Left renal cortex interstitium (tissue), 4 donors: ENCODE measurements around the gene MACROH2A1. TPM values are rescaled to one million over a fixed set of nuclear protein-coding genes. Genes with fewer than 3 reads are reported as not detected.
"Not testable (repeated sequence)": the region's sequence is repeated elsewhere in the genome, so short reads cannot be mapped to it uniquely, and the experiment has no call there.

Experiments
- DNase-seq, 4 donors: peaks; one replicate each; pipeline ENCODE4 v3.0.0-alpha.2; 2013; ENCODE audit warnings: low read depth in 4 of 4, low spot score in 2 of 4, missing footprints in 1 of 4
- polyA plus RNA-seq, 4 donors: library from polyadenylated mRNA; unstranded; fragments of 120-200 nt; gene quantifications; one replicate each; pipeline ENCODE4 v1.2.1, GENCODE V29; 2013; ENCODE audit not compliant: insufficient read length in 4 of 4

The MACROH2A1 gene
- polyA plus RNA-seq, 4 donors, result 189 to 265 (median 225) TPM

- DNase-seq, result no peak
Observed at GRCh38 chr5:135379046-135379654, 19.9 kb downstream of the MACROH2A1 start.

- no peak for DNase-seq
Observed at GRCh38 chr5:135377751-135378680, 21.0 kb downstream of the MACROH2A1 start.

- no peak for DNase-seq
Observed at GRCh38 chr5:135376961-135377624, 21.9 kb downstream of the MACROH2A1 start.

- DNase-seq, result no peak
Observed at GRCh38 chr5:135375040-135375793, 23.8 kb downstream of the MACROH2A1 start.

- no peak for DNase-seq
Observed at GRCh38 chr5:135373736-135374515, 25.1 kb downstream of the MACROH2A1 start.

GRCh38 chr5:135372654-135373381 lies 26.2 kb downstream of the MACROH2A1 start:
- no peak for DNase-seq

GRCh38 chr5:135371622-135372232 lies 27.3 kb downstream of the MACROH2A1 start:
- no peak for DNase-seq

- no peak for DNase-seq
Observed at GRCh38 chr5:135369952-135370351, 29.1 kb downstream of the MACROH2A1 start.

GRCh38 chr5:135367554-135367953 lies 31.5 kb downstream of the MACROH2A1 start:
- no peak for DNase-seq

GRCh38 chr5:135367076-135367475 lies 32.0 kb downstream of the MACROH2A1 start:
- no peak for DNase-seq

- no peak for DNase-seq
Observed at GRCh38 chr5:135365281-135365680, 33.8 kb downstream of the MACROH2A1 start.

- no peak for DNase-seq
Observed at GRCh38 chr5:135364421-135365262, 34.4 kb downstream of the MACROH2A1 start.

GRCh38 chr5:135363342-135363741 lies 35.7 kb downstream of the MACROH2A1 start:
- not testable (repeated sequence) for DNase-seq

- DNase-seq, result no peak
Observed at GRCh38 chr5:135362102-135362501, 36.9 kb downstream of the MACROH2A1 start.

GRCh38 chr5:135360278-135361274 lies 38.5 kb downstream of the MACROH2A1 start:
- DNase-seq, result no peak

- DNase-seq, result no peak
Observed at GRCh38 chr5:135359374-135360165, 39.5 kb downstream of the MACROH2A1 start.
